ENCODE results near the gene GMCL2.

GMCL2 gene

DNA sequence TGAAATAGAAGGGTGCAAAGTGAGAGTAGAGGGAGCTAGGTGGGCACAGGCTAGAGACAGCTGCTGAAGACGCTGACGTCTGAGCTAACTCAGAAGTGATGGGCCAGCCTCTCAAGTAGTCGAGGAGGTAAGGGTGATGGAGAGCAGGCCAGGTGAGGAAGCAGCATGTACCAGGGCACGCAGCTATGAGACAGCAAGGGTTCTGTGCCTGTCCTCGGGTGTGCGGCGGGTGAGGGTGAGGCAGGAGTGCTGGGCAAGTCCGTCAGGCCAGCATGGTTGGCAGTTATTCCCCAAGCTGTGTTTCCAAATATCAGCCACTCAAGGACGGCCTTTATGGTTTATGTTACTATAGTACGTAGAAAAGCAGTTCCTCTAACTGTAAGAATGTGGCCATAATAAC is 50.2 kb downstream of the GMCL2 start:
- no peak for DNase-seq
